GM12892 (cell line): Measurements from ENCODE around the gene PPP1CC.
A peak's percentile ranks its signal among the peaks of the same experiment; 100 is the strongest.

ENCODE experiments used
- DNase-seq: peaks from one replicate; pipeline ENCODE4 v3.0.0; 2011; ENCODE audit not compliant: insufficient read length
- FAIRE-seq: peaks from 2 replicates; lab custom pipeline; 2011; peaks lifted over from hg19 to GRCh38; lab: Jason Lieb, UNC
- POLR2A ChIP-seq: IDR thresholded peaks from 2 replicates; pipeline ENCODE4 v1.6.1; 2011; ENCODE audit warnings: low read depth, low read length, control low read depth
- POLR2AphosphoS5 ChIP-seq: IDR thresholded peaks from 2 replicates; pipeline ENCODE4 v1.6.1; 2011; ENCODE audit warnings: low read depth, low read length, control low read depth
- TAF1 ChIP-seq: IDR thresholded peaks from 2 replicates; pipeline ENCODE4 v1.6.1; 2011; ENCODE audit warnings: low read depth, mild to moderate bottlenecking, control low read depth, low read length, borderline replicate concordance

The PPP1CC gene

DNA sequence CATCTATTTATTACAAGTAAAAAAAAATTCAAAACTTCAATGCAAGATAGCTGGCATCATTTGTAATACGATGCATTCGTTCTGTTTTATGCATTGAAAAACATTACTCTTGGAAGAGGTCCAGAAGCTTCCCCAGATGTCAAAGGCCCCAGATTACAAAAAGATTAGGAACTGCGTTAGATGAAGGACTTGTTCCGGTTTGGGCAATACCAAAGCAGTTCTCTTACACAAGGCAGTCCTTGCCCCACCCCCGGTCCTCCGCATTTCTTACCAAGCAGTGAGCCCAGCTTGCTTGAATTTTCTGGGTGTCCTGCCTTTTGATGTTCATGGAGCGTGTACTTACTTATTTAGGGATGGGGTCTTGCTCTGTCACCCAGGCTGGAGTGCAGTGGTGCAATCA, 49.0 kb downstream of the PPP1CC start:
- DNase-seq (no peak), FAIRE-seq (no peak)
- no peak for TF ChIP-seq POLR2AphosphoS5
- TF ChIP-seq POLR2A: no peak

- no peak for TF ChIP-seq POLR2AphosphoS5
- TF ChIP-seq POLR2A: no peak
- no peak for TF ChIP-seq TAF1
- no peak for FAIRE-seq
Observed at GRCh38 chr12:110690127-110690430, 52.6 kb downstream of the PPP1CC start.

GRCh38 chr12:110689281-110690126, 53.2 kb downstream of the PPP1CC start:
- FAIRE-seq: peak; percentile 94
- TF ChIP-seq TAF1: 0 out of 2 replicates have a peak, but pooled peaks have one; percentile 30
- TF ChIP-seq POLR2AphosphoS5: peak; percentile 55
- peak; percentile 71 for TF ChIP-seq POLR2A
- DNase-seq: peak; percentile 64

More at GRCh38 chr12:110690127-110690430, 52.6 kb downstream of the PPP1CC start:
- no peak for DNase-seq

- peak; percentile 73 for DNase-seq
- no peak for FAIRE-seq
- TF ChIP-seq POLR2A (no peak; the same call in 1 of the 2 replicates), TAF1 (no peak), POLR2AphosphoS5 (no peak)
Observed at GRCh38 chr12:110688446-110689280, 54.0 kb downstream of the PPP1CC start, which contains the start of gene HVCN1. Gene HVCN1 (minus strand): TSS chr12:110689115. CDS start chr12:110683245, 5,870 bp downstream.

GRCh38 chr12:110687396-110688169, 55.1 kb downstream of the PPP1CC start:
- FAIRE-seq (peak; percentile 96), DNase-seq (no peak)
- TF ChIP-seq POLR2AphosphoS5 (no peak), TAF1 (no peak), POLR2A (no peak)

DNA sequence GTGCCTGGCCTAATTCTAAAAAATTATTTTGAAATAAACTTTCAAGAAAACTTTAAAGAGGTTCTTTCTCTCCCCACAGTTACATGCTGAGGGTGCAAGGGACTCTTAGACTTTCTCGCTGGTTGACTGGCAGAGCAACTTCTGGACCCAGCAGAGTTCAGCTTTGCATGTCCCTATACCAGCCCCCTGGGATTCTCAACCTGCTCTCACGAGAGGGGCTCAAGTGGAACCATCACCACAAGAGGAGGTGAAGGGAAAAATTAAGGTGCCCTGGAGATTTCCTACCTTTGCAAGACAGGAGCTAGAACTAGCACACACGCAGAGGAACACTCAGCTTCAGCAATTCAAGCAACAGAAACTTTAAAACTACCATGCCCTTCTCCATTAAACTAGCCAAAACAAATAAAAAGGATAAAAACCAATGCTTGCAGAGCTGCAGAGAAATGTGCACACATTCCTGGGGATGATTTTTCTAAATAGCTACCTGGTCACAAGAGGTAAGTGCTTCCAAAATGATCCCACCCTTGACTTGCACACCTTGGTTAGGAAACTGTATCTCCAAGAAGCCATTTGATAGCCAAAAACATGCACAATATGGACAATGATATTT, 56.3 kb downstream of the PPP1CC start:
- DNase-seq (no peak), FAIRE-seq (peak; percentile 94)

GRCh38 chr12:110684312-110684836, 58.3 kb downstream of the PPP1CC start:
- TF ChIP-seq TAF1 (no peak), POLR2A (no peak), POLR2AphosphoS5 (no peak)
- peak; percentile 88 for FAIRE-seq
- no peak for DNase-seq

More for the DNA sequence above, 56.3 kb downstream of the PPP1CC start:
- TF ChIP-seq TAF1 (no peak), POLR2AphosphoS5 (no peak), POLR2A (no peak)

DNA sequence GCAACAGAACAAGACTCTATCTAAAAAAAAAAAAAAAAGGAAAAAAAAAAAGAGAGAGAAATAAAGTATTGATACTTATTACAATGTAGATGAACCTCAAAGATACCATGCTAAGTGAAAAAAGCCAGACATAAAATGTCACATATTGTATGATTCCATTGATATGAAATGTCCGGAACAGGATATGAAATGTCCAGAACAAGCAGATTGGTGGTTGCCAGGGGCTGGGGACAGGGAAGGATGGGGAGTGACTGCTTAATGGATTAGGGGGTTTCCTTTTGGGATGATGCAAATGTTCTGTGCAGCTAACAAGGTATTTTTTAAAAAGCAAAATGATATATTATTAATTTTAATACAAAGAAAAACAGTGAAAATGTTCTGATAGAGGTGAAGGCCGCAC, 58.8 kb downstream of the PPP1CC start:
- no peak for DNase-seq
- FAIRE-seq: no peak
- TF ChIP-seq POLR2A: no peak
- TF ChIP-seq TAF1: no peak
- TF ChIP-seq POLR2AphosphoS5: no peak

- TF ChIP-seq POLR2A: no peak
- TF ChIP-seq TAF1: no peak
- peak; percentile 66 for FAIRE-seq
- DNase-seq: no peak
Observed at GRCh38 chr12:110680032-110680431, 62.7 kb downstream of the PPP1CC start.

- TF ChIP-seq POLR2AphosphoS5 (no peak), POLR2A (no peak), TAF1 (no peak)
- FAIRE-seq (peak; percentile 24), DNase-seq (no peak)
Observed at GRCh38 chr12:110679201-110679600, 63.5 kb downstream of the PPP1CC start.
